BE2C (cell line): Measurements from ENCODE around the gene CFAP73.

Experiments
- DNase-seq: peaks from one replicate; pipeline ENCODE4 v3.0.0-alpha.2; 2020
- H3K27me3 ChIP-seq: fragments of 250-450 bp; sonication (Bioruptor Pico); 2 replicates; pipeline ENCODE4 v1.5.1; 2020; ENCODE audit warnings: mild to moderate bottlenecking
- H3K36me3 ChIP-seq: fragments of 250-450 bp; sonication (Bioruptor Pico); 2 replicates; pipeline ENCODE4 v1.5.1; 2020; ENCODE audit warnings: mild to moderate bottlenecking
- H3K4me1 ChIP-seq: fragments of 250-450 bp; sonication (Bioruptor Pico); 2 replicates; pipeline ENCODE4 v1.5.1; 2020
- H3K4me3 ChIP-seq: 2 replicates; pipeline ENCODE4 v1.5.1; 2011; ENCODE audit warnings: low read depth, low read length
- H3K9me3 ChIP-seq: fragments of 250-450 bp; sonication (Bioruptor Pico); 2 replicates; pipeline ENCODE4 v1.5.1; 2020
- CTCF ChIP-seq: IDR thresholded peaks from 2 replicates; pipeline ENCODE4 v1.5.1; 2012; ENCODE audit warnings: mild to moderate bottlenecking, low read depth, low read length

The CFAP73 gene

GRCh38 chr12:113181975-113182374 lies 32.5 kb downstream of the CFAP73 start:
- Histone ChIP-seq H3K4me3 (no peak overlapping the region), H3K9me3 (no peaks in the 10 kb centered on the region), H3K27me3 (no peaks in the 10 kb centered on the region), H3K4me1 (peaks cover 4% of the 10 kb centered on the region; the same call in 1 of the 2 replicates), H3K36me3 (peaks cover 50% of the 10 kb centered on the region)
- no peak for TF ChIP-seq CTCF
- no peak for DNase-seq

GRCh38 chr12:113183030-113183589 lies 33.6 kb downstream of the CFAP73 start:
- peaks cover 5% of the 10 kb centered on the region; the same call in 1 of the 2 replicates for H3K4me1 ChIP-seq
- TF ChIP-seq CTCF, result no peak
- no peak for DNase-seq
- H3K36me3 ChIP-seq, result peaks cover 42% of the 10 kb centered on the region
- H3K4me3 ChIP-seq, result no peak overlapping the region
- no peaks in the 10 kb centered on the region for H3K27me3 ChIP-seq
- no peaks in the 10 kb centered on the region for H3K9me3 ChIP-seq

- Histone ChIP-seq H3K4me3 (peak overlapping the region; percentile 91), H3K4me1 (peaks cover 5% of the 10 kb centered on the region; the same call in 1 of the 2 replicates), H3K9me3 (no peaks in the 10 kb centered on the region), H3K36me3 (peaks cover 33% of the 10 kb centered on the region), H3K27me3 (no peaks in the 10 kb centered on the region)
- TF ChIP-seq CTCF, result no peak
- no peak for DNase-seq
Observed at GRCh38 chr12:113184098-113184899, 34.8 kb downstream of the CFAP73 start.

- Histone ChIP-seq H3K4me3 (peak overlapping the region; percentile 91), H3K36me3 (peaks cover 27% of the 10 kb centered on the region), H3K9me3 (no peaks in the 10 kb centered on the region), H3K27me3 (no peaks in the 10 kb centered on the region), H3K4me1 (peaks cover 5% of the 10 kb centered on the region; the same call in 1 of the 2 replicates)
- no peak for TF ChIP-seq CTCF
- DNase-seq, result peak; percentile 91
Observed at GRCh38 chr12:113184900-113185179, 35.3 kb downstream of the CFAP73 start.

- Histone ChIP-seq H3K36me3 (peaks cover 25% of the 10 kb centered on the region), H3K9me3 (no peaks in the 10 kb centered on the region), H3K4me1 (peaks cover 5% of the 10 kb centered on the region; the same call in 1 of the 2 replicates), H3K27me3 (no peaks in the 10 kb centered on the region), H3K4me3 (peak within 1 kb of the TSS; percentile 91)
- peak; percentile 90 for DNase-seq
- TF ChIP-seq CTCF, result no peak
Observed at GRCh38 chr12:113185180-113186032, 35.9 kb downstream of the CFAP73 start, which contains the start of the genes DDX54 and RITA1. Gene DDX54, minus strand, starts transcription at chr12:113185478. Its CDS starts 27 bp downstream, at chr12:113185451. Gene RITA1, plus strand, starts transcription at chr12:113185721. Its CDS starts 1,026 bp downstream, at chr12:113186747.
